NCI-H2196 (cell line): ENCODE measurements around the gene CCDC85B.
"Not testable (repeated sequence)": the region's sequence is repeated elsewhere in the genome, so short reads cannot be mapped to it uniquely, and the experiment has no call there.

Experiments used
- DNase-seq: peaks from one replicate; lab custom pipeline; 2025; ENCODE audit not compliant: unreplicated experiment; lab: John Stamatoyannopoulos, UW

Gene CCDC85B

GRCh38 chr11:65885808-65886536, 4.5 kb upstream of the CCDC85B start:
- no peak for DNase-seq

GRCh38 chr11:65886826-65887722, 3.4 kb upstream of the CCDC85B start:
- no peak for DNase-seq

- DNase-seq, result no peak
Observed at GRCh38 chr11:65887723-65888162, 2.7 kb upstream of the CCDC85B start.

- DNase-seq, result peak; percentile 97
Observed at GRCh38 chr11:65888163-65888814, 2.2 kb upstream of the CCDC85B start, which contains the start of gene FIBP. Gene FIBP, minus strand, starts transcription at chr11:65888471. Its CDS starts 53 bp downstream, at chr11:65888418.

- no peak for DNase-seq
Observed at GRCh38 chr11:65891219-65892136, 1.0 kb downstream of the CCDC85B start.

GRCh38 chr11:65892137-65892540, 1.7 kb downstream of the CCDC85B start:
- DNase-seq, result not testable (repeated sequence)

- no peak for DNase-seq
Observed at GRCh38 chr11:65892661-65893317, 2.3 kb downstream of the CCDC85B start.

GRCh38 chr11:65894034-65894591, 3.6 kb downstream of the CCDC85B start:
- no peak for DNase-seq

- DNase-seq, result no peak
Observed at GRCh38 chr11:65895482-65895981, 5.1 kb downstream of the CCDC85B start.

- no peak for DNase-seq
Observed at GRCh38 chr11:65896034-65896999, 5.8 kb downstream of the CCDC85B start.

GRCh38 chr11:65897020-65897471, 6.6 kb downstream of the CCDC85B start:
- DNase-seq, result no peak

- no peak for DNase-seq
Observed at GRCh38 chr11:65898656-65899355, 8.3 kb downstream of the CCDC85B start.

GRCh38 chr11:65899356-65900124, 9.1 kb downstream of the CCDC85B start:
- DNase-seq, result no peak

GRCh38 chr11:65900125-65900898, 9.8 kb downstream of the CCDC85B start, which contains the start of gene FOSL1:
Gene FOSL1, minus strand, starts transcription at chr11:65900388. Its CDS starts 49 bp downstream, at chr11:65900339.
- DNase-seq, result peak; percentile 88

GRCh38 chr11:65900899-65901180, 10.4 kb downstream of the CCDC85B start:
- DNase-seq, result no peak

- no peak for DNase-seq
Observed at GRCh38 chr11:65903068-65903481, 12.6 kb downstream of the CCDC85B start.
